Measurements from ENCODE around the gene GLS.

Gene GLS

DNA sequence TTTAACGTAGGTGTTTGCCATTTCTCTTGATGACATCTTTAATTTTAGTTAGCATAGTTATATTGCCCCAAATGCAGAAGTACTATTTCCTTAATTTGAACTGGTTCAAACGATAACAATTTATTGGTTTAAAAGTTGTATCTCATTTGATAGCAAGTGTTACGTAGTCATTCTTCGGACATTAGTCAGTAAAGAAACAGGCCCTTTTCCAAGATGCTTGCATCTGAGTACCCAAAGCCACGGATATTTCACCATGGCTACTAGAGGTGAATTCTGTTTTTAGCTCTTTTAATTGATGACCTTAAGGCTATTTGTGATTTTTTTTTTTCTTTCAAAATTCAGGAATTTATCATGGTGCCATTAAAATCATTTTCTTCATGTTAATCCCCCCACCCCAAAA, 32.1 kb downstream of the GLS start:
- no peaks in the 10 kb centered on the region for H3K9me3 ChIP-seq (ENCODE audit: control insufficient read depth, low read depth, low read length)
- H3K27ac ChIP-seq (ENCODE audit: low read length) = no peak overlapping the region
- no peaks in the 10 kb centered on the region for H3K27me3 ChIP-seq (ENCODE audit: control insufficient read depth, insufficient read depth, low read length)
- no peaks in the 10 kb centered on the region for H3K4me1 ChIP-seq (ENCODE audit: control insufficient read depth, low read depth, low read length)
- H3K36me3 ChIP-seq (ENCODE audit: control insufficient read depth, low read depth, low read length) = peaks cover 18% of the 10 kb centered on the region
- no peak overlapping the region for H3K9ac ChIP-seq (ENCODE audit: low read length)
- no peak overlapping the region for H3K4me3 ChIP-seq (ENCODE audit: low read length)

DNA sequence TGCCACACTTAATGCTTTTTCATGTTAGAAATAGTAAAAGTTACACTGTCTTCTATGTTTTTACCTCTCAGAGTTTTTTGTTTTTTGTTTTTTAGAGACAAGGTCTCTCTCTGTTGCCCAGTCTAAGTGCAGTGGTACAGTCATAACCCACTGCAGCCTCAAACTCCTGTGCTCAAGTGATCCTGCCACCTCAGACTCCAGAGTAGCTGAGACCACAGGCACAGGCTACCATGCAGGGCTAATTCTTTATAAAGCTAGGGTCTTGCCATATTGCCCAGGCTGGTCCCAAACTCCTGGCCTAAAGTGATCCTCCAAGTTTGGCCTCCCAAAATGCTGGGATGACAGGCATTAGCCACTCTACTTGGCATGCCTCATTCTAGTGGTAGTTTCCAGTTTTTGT, 33.1 kb downstream of the GLS start:
- no peaks in the 10 kb centered on the region for H3K9me3 ChIP-seq (ENCODE audit: control insufficient read depth, low read depth, low read length)
- H3K36me3 ChIP-seq (ENCODE audit: control insufficient read depth, low read depth, low read length) = peaks cover 18% of the 10 kb centered on the region
- H3K4me1 ChIP-seq (ENCODE audit: control insufficient read depth, low read depth, low read length) = no peaks in the 10 kb centered on the region
- H3K9ac ChIP-seq (ENCODE audit: low read length) = no peak overlapping the region
- H3K4me3 ChIP-seq (ENCODE audit: low read length) = no peak overlapping the region
- H3K27me3 ChIP-seq (ENCODE audit: control insufficient read depth, insufficient read depth, low read length) = no peaks in the 10 kb centered on the region
- H3K27ac ChIP-seq (ENCODE audit: low read length) = no peak overlapping the region

DNA sequence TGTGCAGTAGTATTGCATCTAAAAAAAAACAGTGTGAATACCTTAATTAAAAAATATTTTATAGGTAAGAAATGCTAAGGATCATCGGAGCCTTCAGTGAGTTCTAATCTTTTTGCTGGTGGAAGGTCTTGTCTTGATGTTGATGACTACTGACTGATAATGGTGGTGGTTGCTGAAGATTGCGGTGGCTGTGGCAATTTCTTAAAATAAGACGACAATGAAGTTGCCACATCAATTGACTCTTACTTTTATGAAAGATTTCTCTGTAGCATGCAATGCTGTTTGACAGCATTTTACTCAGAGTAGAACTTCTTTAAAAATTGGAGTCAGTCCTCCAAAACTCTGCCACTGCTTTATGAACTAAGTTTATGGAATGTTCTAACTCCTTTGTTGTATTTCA, 36.2 kb downstream of the GLS start:
- H3K27me3 ChIP-seq (ENCODE audit: control insufficient read depth, insufficient read depth, low read length) = no peaks in the 10 kb centered on the region
- no peak overlapping the region for H3K9ac ChIP-seq (ENCODE audit: low read length)
- no peak overlapping the region for H3K27ac ChIP-seq (ENCODE audit: low read length)
- no peak overlapping the region for H3K4me3 ChIP-seq (ENCODE audit: low read length)
- H3K9me3 ChIP-seq (ENCODE audit: control insufficient read depth, low read depth, low read length) = no peaks in the 10 kb centered on the region
- H3K36me3 ChIP-seq (ENCODE audit: control insufficient read depth, low read depth, low read length) = peaks cover 21% of the 10 kb centered on the region
- no peaks in the 10 kb centered on the region for H3K4me1 ChIP-seq (ENCODE audit: control insufficient read depth, low read depth, low read length)

DNA sequence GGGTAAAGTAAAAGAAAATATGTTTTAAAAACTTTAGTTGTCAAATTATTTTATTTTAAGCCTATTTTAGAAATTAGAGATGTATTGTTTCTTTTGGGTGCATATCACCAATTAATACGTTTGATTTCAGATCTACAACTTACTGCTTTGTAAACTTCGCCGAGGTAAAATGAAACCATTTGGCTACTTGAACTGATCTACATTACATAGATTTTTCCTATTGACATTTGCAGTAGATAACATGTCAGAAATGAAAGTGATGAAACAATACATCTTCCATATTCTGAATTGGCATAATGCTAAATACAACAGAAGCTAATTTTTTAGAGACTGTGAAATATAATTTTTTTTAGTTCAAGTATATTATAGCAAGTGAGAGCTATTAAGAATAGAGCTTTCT, 39.5 kb downstream of the GLS start:
- H3K9ac ChIP-seq (ENCODE audit: low read length) = no peak overlapping the region
- H3K4me3 ChIP-seq (ENCODE audit: low read length) = no peak overlapping the region
- no peaks in the 10 kb centered on the region for H3K27me3 ChIP-seq (ENCODE audit: control insufficient read depth, insufficient read depth, low read length)
- no peaks in the 10 kb centered on the region for H3K4me1 ChIP-seq (ENCODE audit: control insufficient read depth, low read depth, low read length)
- no peaks in the 10 kb centered on the region for H3K9me3 ChIP-seq (ENCODE audit: control insufficient read depth, low read depth, low read length)
- H3K36me3 ChIP-seq (ENCODE audit: control insufficient read depth, low read depth, low read length) = peaks cover 36% of the 10 kb centered on the region
- H3K27ac ChIP-seq (ENCODE audit: low read length) = no peak overlapping the region

DNA sequence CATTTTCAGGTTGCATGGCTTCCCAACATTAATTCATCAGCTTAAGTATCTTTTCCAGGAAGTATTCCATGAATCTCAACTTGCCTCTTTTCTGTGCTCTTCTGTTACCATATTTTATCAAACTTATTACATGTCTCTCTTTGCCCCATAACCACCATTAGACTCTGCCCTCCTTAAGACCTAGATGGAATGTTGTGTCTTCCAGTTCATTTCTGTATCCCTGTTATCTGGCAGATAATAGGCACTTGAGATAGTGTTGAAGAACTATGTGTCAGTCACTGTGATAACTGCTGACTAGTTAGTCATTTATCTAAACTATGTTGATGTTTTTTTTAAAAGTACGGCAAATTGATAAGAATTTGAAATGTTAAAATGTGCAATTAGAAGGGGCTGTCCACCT, 41.8 kb downstream of the GLS start:
- Histone ChIP-seq H3K36me3 (ENCODE audit: control insufficient read depth, low read depth, low read length) (peaks cover 33% of the 10 kb centered on the region), H3K9ac (ENCODE audit: low read length) (no peak overlapping the region), H3K4me3 (ENCODE audit: low read length) (no peak overlapping the region), H3K4me1 (ENCODE audit: control insufficient read depth, low read depth, low read length) (no peaks in the 10 kb centered on the region), H3K9me3 (ENCODE audit: control insufficient read depth, low read depth, low read length) (no peaks in the 10 kb centered on the region), H3K27ac (ENCODE audit: low read length) (no peak overlapping the region), H3K27me3 (ENCODE audit: control insufficient read depth, insufficient read depth, low read length) (no peaks in the 10 kb centered on the region)

GRCh38 chr2:190927301-190927700, 46.7 kb downstream of the GLS start:
- H3K9ac ChIP-seq (ENCODE audit: low read length) = no peak overlapping the region
- H3K4me3 ChIP-seq (ENCODE audit: low read length) = no peak overlapping the region
- H3K36me3 ChIP-seq (ENCODE audit: control insufficient read depth, low read depth, low read length) = peaks cover 23% of the 10 kb centered on the region
- H3K27me3 ChIP-seq (ENCODE audit: control insufficient read depth, insufficient read depth, low read length) = no peaks in the 10 kb centered on the region
- H3K9me3 ChIP-seq (ENCODE audit: control insufficient read depth, low read depth, low read length) = no peaks in the 10 kb centered on the region
- H3K4me1 ChIP-seq (ENCODE audit: control insufficient read depth, low read depth, low read length) = peaks cover 12% of the 10 kb centered on the region
- H3K27ac ChIP-seq (ENCODE audit: low read length) = no peak overlapping the region

DNA sequence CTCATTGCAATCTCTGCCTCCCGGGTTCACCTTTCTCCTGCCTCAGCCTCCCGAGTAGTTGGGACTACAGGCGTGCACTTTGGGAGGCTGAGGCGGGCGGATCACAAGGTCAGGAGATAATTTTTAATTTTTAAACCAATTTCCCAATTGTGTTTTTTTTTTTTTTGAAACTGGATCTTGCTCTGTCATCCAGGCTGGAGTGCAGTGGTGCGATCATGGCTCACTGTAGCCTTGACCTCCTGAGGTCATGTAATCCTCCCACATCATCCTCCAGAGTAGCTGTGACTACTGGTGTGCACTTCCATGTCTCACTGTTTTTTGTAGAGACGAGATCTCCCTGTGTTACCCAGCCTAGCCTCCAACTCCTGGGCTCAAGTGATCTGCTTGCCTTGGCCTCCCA, 49.3 kb downstream of the GLS start:
- Histone ChIP-seq H3K36me3 (ENCODE audit: control insufficient read depth, low read depth, low read length) (peaks cover 7% of the 10 kb centered on the region), H3K4me1 (ENCODE audit: control insufficient read depth, low read depth, low read length) (peaks cover 24% of the 10 kb centered on the region), H3K27ac (ENCODE audit: low read length) (no peak overlapping the region)

GRCh38 chr2:190930411-190930810, 49.8 kb downstream of the GLS start:
- Histone ChIP-seq H3K4me1 (ENCODE audit: control insufficient read depth, low read depth, low read length) (peaks cover 29% of the 10 kb centered on the region), H3K9me3 (ENCODE audit: control insufficient read depth, low read depth, low read length) (no peaks in the 10 kb centered on the region), H3K4me3 (ENCODE audit: low read length) (no peak overlapping the region), H3K36me3 (ENCODE audit: control insufficient read depth, low read depth, low read length) (peaks cover 7% of the 10 kb centered on the region), H3K27ac (ENCODE audit: low read length) (no peak overlapping the region), H3K9ac (ENCODE audit: low read length) (no peak overlapping the region), H3K27me3 (ENCODE audit: control insufficient read depth, insufficient read depth, low read length) (no peaks in the 10 kb centered on the region)

More for the DNA sequence above, 49.3 kb downstream of the GLS start:
- no peak overlapping the region for H3K9ac ChIP-seq (ENCODE audit: low read length)
- no peak overlapping the region for H3K4me3 ChIP-seq (ENCODE audit: low read length)
- no peaks in the 10 kb centered on the region for H3K9me3 ChIP-seq (ENCODE audit: control insufficient read depth, low read depth, low read length)
- no peaks in the 10 kb centered on the region for H3K27me3 ChIP-seq (ENCODE audit: control insufficient read depth, insufficient read depth, low read length)

GRCh38 chr2:190932514-190932913, 51.9 kb downstream of the GLS start:
- Histone ChIP-seq H3K27me3 (ENCODE audit: control insufficient read depth, insufficient read depth, low read length) (no peaks in the 10 kb centered on the region), H3K9me3 (ENCODE audit: control insufficient read depth, low read depth, low read length) (no peaks in the 10 kb centered on the region), H3K36me3 (ENCODE audit: control insufficient read depth, low read depth, low read length) (peaks cover 7% of the 10 kb centered on the region), H3K4me1 (ENCODE audit: control insufficient read depth, low read depth, low read length) (peaks cover 47% of the 10 kb centered on the region), H3K9ac (ENCODE audit: low read length) (no peak overlapping the region), H3K4me3 (ENCODE audit: low read length) (no peak overlapping the region), H3K27ac (ENCODE audit: low read length) (no peak overlapping the region)

DNA sequence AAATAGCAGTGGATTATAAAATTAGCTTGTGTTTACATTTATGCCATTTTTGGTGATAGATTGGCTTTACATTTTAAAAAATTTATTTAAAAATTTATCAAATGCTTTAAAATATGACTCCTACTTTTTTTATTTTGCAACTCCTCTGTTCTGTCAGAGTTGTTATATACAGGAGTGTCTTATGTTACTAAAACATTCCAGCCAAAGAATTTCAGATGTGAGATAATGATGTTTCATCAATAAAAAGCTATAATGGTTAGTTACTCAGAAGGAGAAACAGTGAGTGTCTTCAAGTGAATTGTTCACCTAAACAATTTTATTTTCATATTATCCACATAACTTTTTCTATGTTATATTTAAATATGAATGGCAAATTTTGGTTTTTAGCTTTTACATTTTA, 52.7 kb downstream of the GLS start:
- H3K9me3 ChIP-seq (ENCODE audit: control insufficient read depth, low read depth, low read length) = no peaks in the 10 kb centered on the region
- no peak overlapping the region for H3K4me3 ChIP-seq (ENCODE audit: low read length)
- no peak overlapping the region for H3K27ac ChIP-seq (ENCODE audit: low read length)
- H3K36me3 ChIP-seq (ENCODE audit: control insufficient read depth, low read depth, low read length) = peaks cover 3% of the 10 kb centered on the region
- no peaks in the 10 kb centered on the region for H3K27me3 ChIP-seq (ENCODE audit: control insufficient read depth, insufficient read depth, low read length)
- no peak overlapping the region for H3K9ac ChIP-seq (ENCODE audit: low read length)
- H3K4me1 ChIP-seq (ENCODE audit: control insufficient read depth, low read depth, low read length) = peaks cover 55% of the 10 kb centered on the region

- peaks cover 63% of the 10 kb centered on the region for H3K4me1 ChIP-seq (ENCODE audit: control insufficient read depth, low read depth, low read length)
- no peaks in the 10 kb centered on the region for H3K9me3 ChIP-seq (ENCODE audit: control insufficient read depth, low read depth, low read length)
- H3K27me3 ChIP-seq (ENCODE audit: control insufficient read depth, insufficient read depth, low read length) = no peaks in the 10 kb centered on the region
- no peak overlapping the region for H3K9ac ChIP-seq (ENCODE audit: low read length)
- H3K36me3 ChIP-seq (ENCODE audit: control insufficient read depth, low read depth, low read length) = peaks cover 3% of the 10 kb centered on the region
- no peak overlapping the region for H3K27ac ChIP-seq (ENCODE audit: low read length)
- no peak overlapping the region for H3K4me3 ChIP-seq (ENCODE audit: low read length)
These were observed 54.4 kb downstream of the GLS start for GRCh38 chr2:190935054-190935453.

- Histone ChIP-seq H3K27me3 (ENCODE audit: control insufficient read depth, insufficient read depth, low read length) (no peaks in the 10 kb centered on the region), H3K9ac (ENCODE audit: low read length) (no peak overlapping the region), H3K4me1 (ENCODE audit: control insufficient read depth, low read depth, low read length) (peaks cover 46% of the 10 kb centered on the region), H3K36me3 (ENCODE audit: control insufficient read depth, low read depth, low read length) (no peaks in the 10 kb centered on the region), H3K27ac (ENCODE audit: low read length) (peak overlapping the region; percentile 37), H3K9me3 (ENCODE audit: control insufficient read depth, low read depth, low read length) (no peaks in the 10 kb centered on the region), H3K4me3 (ENCODE audit: low read length) (no peak overlapping the region)
These were observed 58.2 kb downstream of the GLS start for GRCh38 chr2:190938771-190939335.
